Measurements from ENCODE around the gene TPD52L2.
"Not testable (repeated sequence)": the region's sequence is repeated elsewhere in the genome, so short reads cannot be mapped to it uniquely, and the experiment has no call there.

The TPD52L2 gene

GRCh38 chr20:63897978-63898561 is 33.0 kb downstream of the TPD52L2 start:
- DNase-seq, result no peak

DNA sequence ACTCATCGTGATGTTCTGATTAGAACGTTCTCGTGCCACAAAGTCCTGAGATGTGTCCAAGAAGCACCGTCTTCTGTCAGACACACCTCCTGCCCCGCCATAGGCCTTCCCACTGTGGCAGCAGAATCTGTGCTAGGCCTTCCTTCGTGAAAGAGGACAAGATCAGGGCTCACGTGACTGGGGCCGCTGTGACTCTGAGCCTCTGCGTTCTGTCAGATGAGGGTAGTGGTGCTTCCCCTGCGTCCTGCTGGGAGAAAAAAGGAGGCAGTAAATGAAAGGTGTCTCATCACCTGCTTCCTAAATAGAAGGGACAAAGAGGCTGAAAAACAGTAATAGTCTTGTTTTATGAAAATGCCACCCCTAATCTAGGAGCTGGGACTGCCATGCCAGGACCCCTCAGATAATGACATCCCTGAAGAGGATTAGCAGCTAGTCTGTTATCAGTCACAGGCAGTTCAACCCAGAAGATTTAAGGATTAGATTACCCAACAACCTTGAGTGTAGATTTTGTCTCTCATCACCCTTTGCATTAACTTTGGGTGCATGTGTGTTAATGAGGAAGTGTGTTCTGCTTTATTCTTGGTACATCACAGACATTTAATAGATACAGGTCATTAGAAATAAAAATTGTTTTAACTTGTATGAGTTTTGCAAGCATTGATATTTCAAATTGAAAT is 34.0 kb downstream of the TPD52L2 start:
- DNase-seq, result no peak

- no peak for DNase-seq
These were observed 35.3 kb downstream of the TPD52L2 start for GRCh38 chr20:63900413-63900812.

- DNase-seq, result no peak
These were observed 38.9 kb downstream of the TPD52L2 start for GRCh38 chr20:63903796-63904561.

- DNase-seq, result no peak
These were observed 43.1 kb downstream of the TPD52L2 start for GRCh38 chr20:63908008-63908682.

DNA sequence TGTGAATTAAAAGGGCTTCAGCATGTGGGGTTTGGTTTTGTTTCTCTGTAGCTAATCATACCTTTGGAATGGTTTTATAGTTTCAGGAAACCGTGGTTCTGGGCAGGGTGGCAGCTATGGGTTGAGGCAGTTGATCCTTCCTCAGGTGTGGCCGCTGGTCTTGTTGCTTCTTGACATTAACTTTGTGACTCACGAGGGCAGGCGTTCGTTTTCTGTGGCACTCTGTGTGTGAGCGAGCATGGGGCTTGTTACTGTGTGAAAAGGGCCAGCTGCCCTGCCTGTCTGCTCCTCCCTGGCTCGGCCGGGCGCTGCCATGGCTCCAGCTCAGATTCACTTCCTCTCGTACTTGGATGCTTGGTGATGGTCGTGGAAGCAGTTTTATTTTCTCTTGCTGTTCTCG is 46.1 kb downstream of the TPD52L2 start:
- DNase-seq, result no peak

- DNase-seq, result no peak
These were observed 48.7 kb downstream of the TPD52L2 start for GRCh38 chr20:63913768-63914167.

DNA sequence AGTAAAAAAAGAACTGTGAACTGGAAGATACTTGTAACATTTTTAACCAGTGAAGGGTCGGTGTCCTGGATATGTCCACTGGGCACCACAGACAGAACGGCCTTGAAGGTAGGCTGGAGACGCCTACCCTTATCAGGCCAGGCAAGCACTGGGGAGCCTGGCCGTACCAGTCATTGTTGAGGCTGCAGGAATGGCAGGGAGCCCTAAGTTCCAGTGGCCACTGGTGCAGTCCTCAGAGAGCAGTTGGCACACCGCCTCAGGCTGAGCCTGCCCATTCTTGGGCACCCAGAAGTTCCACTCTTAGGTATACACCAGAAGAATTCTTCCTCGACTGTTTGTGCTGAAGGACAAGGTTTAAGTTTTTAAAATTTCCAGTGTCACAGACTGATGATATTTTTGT is 50.4 kb downstream of the TPD52L2 start:
- no peak for DNase-seq

GRCh38 chr20:63916371-63916939 is 51.4 kb downstream of the TPD52L2 start:
- DNase-seq, result not testable (repeated sequence)

GRCh38 chr20:63917811-63918210 is 52.7 kb downstream of the TPD52L2 start:
- no peak for DNase-seq

DNA sequence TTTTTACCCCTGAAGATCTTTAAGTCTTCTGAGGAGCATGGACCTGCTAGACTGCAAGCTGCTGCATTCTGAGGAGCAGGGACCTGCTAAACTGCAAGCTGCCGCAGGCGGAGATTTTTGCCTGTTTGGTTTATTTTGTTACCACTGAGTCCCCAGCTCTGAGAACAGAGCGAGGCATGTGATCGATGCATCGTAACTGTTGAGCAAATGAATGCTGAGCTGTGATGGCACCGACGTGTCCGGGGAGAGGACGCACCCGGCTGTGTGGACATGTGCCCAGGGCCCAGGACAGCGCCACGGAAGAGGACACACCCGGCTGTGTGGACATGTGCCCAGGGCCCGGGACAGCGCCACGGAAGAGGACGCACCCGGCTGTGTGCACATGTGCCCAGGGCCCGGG is 54.1 kb downstream of the TPD52L2 start:
- DNase-seq, result no peak

DNA sequence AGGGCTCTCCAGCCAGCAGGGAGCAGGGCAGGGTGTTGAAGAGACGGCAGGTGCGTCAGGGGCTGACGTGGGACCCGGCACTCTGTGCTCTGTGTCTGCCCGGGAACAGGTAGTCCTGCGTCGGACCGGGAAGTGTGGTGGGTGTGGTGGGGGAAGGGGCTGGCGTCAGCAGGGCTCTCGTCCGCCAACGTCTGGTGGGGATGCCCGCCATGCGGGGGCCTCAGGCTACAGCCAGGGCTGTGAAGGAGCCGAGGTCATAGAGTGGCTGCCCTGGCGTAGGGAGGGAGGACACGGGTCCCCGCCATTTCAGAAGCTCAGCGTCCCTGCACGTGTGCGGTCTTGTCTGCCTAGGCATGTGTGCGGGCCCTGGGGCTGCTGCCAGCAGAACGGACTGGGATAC is 55.2 kb downstream of the TPD52L2 start:
- no peak for DNase-seq

- DNase-seq, result no peak
These were observed 58.6 kb downstream of the TPD52L2 start for GRCh38 chr20:63923651-63924050.

DNA sequence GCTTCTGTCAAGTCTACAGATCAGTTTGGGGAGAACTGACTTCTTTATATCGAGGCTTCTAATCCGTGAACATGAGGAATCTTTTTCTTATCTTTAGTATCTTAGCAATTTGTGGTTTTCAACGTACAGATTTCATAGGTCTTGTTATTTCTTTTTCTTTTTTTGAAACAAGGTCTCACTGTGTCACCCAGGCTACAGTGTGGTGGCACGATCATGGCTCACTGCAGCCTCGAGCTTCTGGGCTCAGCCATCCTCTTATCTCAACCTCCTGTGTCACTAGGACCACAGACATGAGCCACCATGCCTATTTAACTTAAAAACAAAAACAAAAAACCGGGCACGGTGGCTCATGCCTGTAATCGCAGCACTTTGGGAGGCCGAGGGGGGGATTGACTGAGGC is 59.2 kb downstream of the TPD52L2 start:
- no peak for DNase-seq

- DNase-seq, result no peak
These were observed 61.2 kb downstream of the TPD52L2 start for GRCh38 chr20:63926298-63926697.

DNA sequence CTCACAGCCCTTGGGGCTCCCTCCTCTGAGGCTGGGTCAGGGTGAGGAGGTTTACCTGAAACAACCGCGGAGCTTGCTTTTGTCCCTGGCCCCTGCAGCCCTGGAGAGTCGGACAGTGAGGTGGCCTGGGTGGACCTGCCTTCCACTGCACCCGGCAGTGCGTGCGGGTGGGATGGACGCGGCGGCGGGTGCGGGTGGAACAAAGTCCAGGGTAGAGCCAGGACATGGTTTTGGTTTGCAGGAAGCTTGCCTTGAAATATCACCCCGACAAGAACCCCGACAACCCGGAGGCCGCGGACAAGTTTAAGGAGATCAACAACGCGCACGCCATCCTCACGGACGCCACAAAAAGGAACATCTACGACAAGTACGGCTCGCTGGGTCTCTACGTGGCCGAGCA is 64.0 kb downstream of the TPD52L2 start:
- DNase-seq, result no peak

DNA sequence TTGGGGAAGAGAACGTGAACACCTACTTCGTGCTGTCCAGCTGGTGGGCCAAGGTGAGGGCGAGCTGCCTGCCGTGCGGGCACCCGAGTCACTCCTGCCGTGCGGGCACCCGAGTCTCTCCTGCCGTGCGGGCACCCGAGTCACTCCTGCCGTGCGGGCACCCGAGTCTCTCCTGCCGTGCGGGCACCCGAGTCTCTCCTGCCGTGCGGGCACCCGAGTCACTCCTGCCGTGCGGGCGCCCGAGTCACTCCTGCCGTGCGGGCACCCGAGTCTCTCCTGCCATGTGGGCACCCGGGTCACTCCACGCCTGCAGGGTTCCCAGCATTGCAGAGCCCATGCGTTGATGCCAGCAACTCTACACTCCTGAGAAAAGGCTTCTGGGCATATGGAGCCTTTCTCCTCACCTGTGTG is 64.4 kb downstream of the TPD52L2 start:
- not testable (repeated sequence) for DNase-seq

DNA sequence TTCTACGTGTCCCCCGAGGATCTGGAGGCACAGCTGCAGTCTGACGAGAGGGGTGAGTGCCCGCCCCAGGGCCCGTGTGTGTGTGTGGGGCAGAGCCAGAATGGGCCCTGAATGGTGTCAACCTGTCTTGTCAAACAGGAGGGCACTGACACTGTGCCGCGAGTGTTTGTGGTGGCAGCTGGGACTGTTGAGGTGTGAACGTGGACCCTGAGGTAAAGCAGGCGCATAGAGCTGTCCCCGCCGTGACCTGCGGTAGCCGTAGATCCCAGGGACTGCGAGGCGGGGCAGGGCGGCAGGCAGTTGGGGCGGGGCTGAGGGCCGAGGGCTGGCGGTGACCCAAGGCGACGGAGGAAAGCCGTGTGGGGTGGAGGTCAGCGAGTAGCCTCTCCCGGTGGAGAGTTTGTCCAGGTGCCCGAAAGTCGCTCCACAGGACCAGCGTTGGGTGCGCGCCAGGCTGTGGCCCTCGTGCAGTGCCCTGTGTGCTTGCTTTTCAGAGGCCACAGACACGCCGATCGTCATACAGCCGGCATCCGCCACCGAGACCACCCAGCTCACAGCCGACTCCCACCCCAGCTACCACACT is 66.0 kb downstream of the TPD52L2 start:
- no peak for DNase-seq

DNA sequence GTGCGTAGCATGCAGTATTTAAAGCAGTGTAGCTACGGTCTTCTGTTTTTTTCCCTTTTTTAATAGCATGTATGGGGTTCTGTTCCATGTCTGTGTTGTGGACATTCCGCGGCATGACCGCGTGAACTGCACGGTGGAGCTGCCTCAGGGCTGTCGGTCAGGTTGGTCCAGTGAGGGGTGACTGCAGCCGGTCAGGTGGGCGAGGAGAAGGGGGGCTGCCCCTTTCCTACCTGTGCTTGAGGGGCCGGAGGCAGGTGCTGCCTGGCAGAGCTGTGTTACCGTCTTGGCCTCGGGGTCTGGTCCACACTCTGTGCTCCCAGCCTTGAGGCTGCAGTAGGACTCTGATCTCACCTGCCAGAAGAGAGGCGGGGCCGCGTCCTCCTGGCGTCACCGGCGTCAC is 66.7 kb downstream of the TPD52L2 start:
- no peak for DNase-seq

- DNase-seq, result no peak
These were observed 67.6 kb downstream of the TPD52L2 start for GRCh38 chr20:63932606-63933160.

GRCh38 chr20:63933646-63934045 is 68.6 kb downstream of the TPD52L2 start:
- no peak for DNase-seq

DNA sequence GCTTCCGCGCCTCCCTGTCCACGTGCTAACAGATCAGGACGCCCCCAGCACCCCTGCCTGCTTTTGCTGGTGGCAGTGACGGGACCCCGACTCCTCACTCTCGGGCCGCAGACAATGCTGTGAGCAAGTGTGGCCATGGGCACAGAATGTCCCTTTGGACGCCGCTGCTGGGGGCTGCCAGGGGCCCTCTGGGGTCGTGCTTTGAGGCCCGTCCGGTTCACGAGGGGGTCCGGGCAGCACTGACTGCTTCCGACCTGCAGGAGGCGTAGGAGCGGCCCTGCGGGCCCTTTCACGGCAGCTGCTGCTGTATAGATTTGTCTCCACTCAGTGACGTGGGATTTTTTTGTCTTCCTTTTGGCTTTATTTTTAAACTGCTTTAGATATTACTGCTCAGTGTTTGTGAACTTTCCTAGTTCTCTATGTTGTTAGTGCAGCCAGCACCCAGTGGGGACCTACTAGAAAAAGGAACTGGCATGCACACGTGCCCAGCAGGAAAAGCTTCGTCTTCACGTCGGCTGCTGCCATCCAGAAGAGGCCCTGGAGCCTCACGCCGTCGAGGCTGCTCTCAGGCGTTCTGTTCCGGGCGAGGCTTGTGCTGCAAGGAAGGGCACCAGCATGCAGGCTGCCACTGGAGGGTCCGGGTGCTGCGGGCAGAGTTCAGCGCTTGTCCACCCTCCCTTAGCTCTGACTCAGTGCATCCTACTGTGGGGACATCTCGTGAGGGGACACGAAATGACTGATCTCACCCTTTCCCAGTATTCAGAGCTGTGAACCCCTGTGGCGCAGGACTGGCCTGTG is 69.4 kb downstream of the TPD52L2 start:
- no peak for DNase-seq

Data from activated CD4-positive, alpha-beta T cell treated with anti-CD3 and anti-CD28 coated beads, Interleukin-10, Interleukin-2, amounts not matched to agents 100 ng/mL and 50 ng/mL, durations not matched to agents 16 hours and 8 hours (primary cell).